T-cell (primary cell): Measurements from ENCODE around the gene CD72. TPM values are rescaled to one million over a fixed set of nuclear protein-coding genes. Genes with fewer than 3 reads are reported as not detected.
"Not testable (repeated sequence)": the region's sequence is repeated elsewhere in the genome, so short reads cannot be mapped to it uniquely, and the experiment has no call there.

Experiments
- ATAC-seq, 4 experiments: fragments of 200-7000 bp in 3 of 4; fragments of 150-1000 bp in 1 of 4; cut with Tn5 transposase; replicated peaks in 1 of 4; 1 replicate in 3 of 4; 2 replicates in 1 of 4; pipeline ENCODE4 v1.10.0; 2021; ENCODE audit warnings: moderate library complexity in 3 of 4, mild to moderate bottlenecking in 2 of 4, moderate number of reproducible peaks in 1 of 4
- CTCF ChIA-PET, 2 donors: fragments of 300-600 bp; sonication (Branson Sonifier 250); formaldehyde crosslinking; loops; one replicate each; lab custom pipeline; 2022; ENCODE audit warnings: antibody characterized with exemption in 2 of 2; lab: Charles Lee
- POLR2A ChIA-PET, 2 donors: fragments of 300-600 bp; sonication (Branson Sonifier 250); formaldehyde crosslinking; loops; one replicate each; lab custom pipeline; 2022; ENCODE audit warnings: antibody characterized with exemption in 2 of 2; lab: Charles Lee
- DNase-seq, 35 experiments: peaks; one replicate each; pipeline versions ENCODE4 v3.0.0 to v3.0.0-alpha.2; 2013 to 2023
- H3K27ac ChIP-seq: one replicate; pipeline ENCODE4 v1.5.1; 2013; ENCODE audit warnings: low read length
- H3K27me3 ChIP-seq, 2 experiments: replicated peaks in 1 of 2; 1 replicate in 1 of 2; 2 replicates in 1 of 2; pipeline versions ENCODE4 v1.6.1 to v1.7.0; 2013; ENCODE audit warnings: low read length in 1 of 2, mixed read lengths in 1 of 2; ENCODE audit not compliant: control insufficient read depth in 2 of 2, insufficient read depth in 2 of 2; ENCODE audit errors: extremely low read depth in 1 of 2
- H3K36me3 ChIP-seq, 2 donors: 1 replicate in 1 of 2; 2 replicates in 1 of 2; pipeline versions ENCODE4 v1.6.1 to v1.7.0; 2013; ENCODE audit warnings: low read length in 1 of 2; ENCODE audit not compliant: control insufficient read depth in 2 of 2, insufficient read depth in 1 of 2; ENCODE audit errors: extremely low read depth in 1 of 2
- H3K4me1 ChIP-seq, 2 experiments: 1 replicate in 1 of 2; 2 replicates in 1 of 2; pipeline versions ENCODE4 v1.6.1 to v1.7.0; 2013; ENCODE audit warnings: low read length in 2 of 2, mixed read lengths in 1 of 2; ENCODE audit not compliant: insufficient read depth in 2 of 2, control insufficient read depth in 1 of 2; ENCODE audit errors: extremely low read depth in 1 of 2
- H3K4me3 ChIP-seq, 2 donors: 1 replicate in 1 of 2; 2 replicates in 1 of 2; pipeline versions ENCODE4 v1.5.1 to v1.7.0; 2013; ENCODE audit warnings: mild to moderate bottlenecking in 2 of 2, low read length in 1 of 2, moderate library complexity in 1 of 2; ENCODE audit not compliant: control insufficient read depth in 1 of 2; ENCODE audit errors: extremely low read depth in 1 of 2
- H3K9me3 ChIP-seq: 2 replicates; pipeline ENCODE4 v1.7.0; 2013
- H3K27ac Mint-ChIP-seq, 2 donors: one replicate each; pipeline ENCODE4 v1.8.0; 2020 to 2021; ENCODE audit warnings: mild to moderate bottlenecking in 2 of 2, mixed read lengths in 2 of 2
- H3K27me3 Mint-ChIP-seq, 2 donors: one replicate each; pipeline ENCODE4 v1.8.0; 2021 to 2022; ENCODE audit warnings: mixed read lengths in 2 of 2
- H3K36me3 Mint-ChIP-seq: one replicate; pipeline ENCODE4 v1.8.0; 2021; ENCODE audit warnings: mixed read lengths
- H3K4me1 Mint-ChIP-seq, 3 donors: one replicate each; pipeline ENCODE4 v1.8.0; 2020 to 2022; ENCODE audit warnings: mixed read lengths in 3 of 3, mild to moderate bottlenecking in 1 of 3
- H3K4me3 Mint-ChIP-seq, 3 donors: one replicate each; pipeline ENCODE4 v1.8.0; 2020 to 2022; ENCODE audit warnings: mild to moderate bottlenecking in 3 of 3, mixed read lengths in 3 of 3, moderate library complexity in 3 of 3
- H3K9me3 Mint-ChIP-seq, 3 donors: one replicate each; pipeline ENCODE4 v1.8.0; 2020 to 2022; ENCODE audit warnings: mixed read lengths in 3 of 3
- WGBS: methylation state at CpG from one replicate; pipeline ENCODE4 v1.1.5; 2013; ENCODE audit warnings: missing lambda C conversion rate; ENCODE audit not compliant: insufficient coverage; 5-methylcytosine and 5-hydroxymethylcytosine counted together
- total RNA-seq, 35 experiments: library from RNA in 6 of 35; stranded (reverse) in 6 of 35; fragments of 120-200 nt in 1 of 35; gene quantifications; one replicate each; pipeline versions ENCODE4 v1.2.1 to v1.2.4 and lab custom pipeline; 2013 to 2026

Gene CD72
- total RNA-seq, 5 donors from 2014 or later (not counting 1 experiment from before 2014, with no cell fraction given) = 2.5 to 9.2 (median 4.9) TPM

- Histone ChIP-seq H3K4me3 (no peak overlapping the region), H3K36me3 (no peaks in the 10 kb centered on the region), H3K9me3 (no peaks in the 10 kb centered on the region), H3K4me1 (peaks cover 23 to 42% of the 10 kb centered on the region in 2 experiments), H3K27ac (peak overlapping the region; percentile 71), H3K27me3 (no peaks in the 10 kb centered on the region)
- no peaks in the 10 kb centered on the region for H3K27me3 Mint-ChIP-seq
- DNase-seq = no peak
- H3K4me1 Mint-ChIP-seq = peaks cover 65 to 73% (median 69%) of the 10 kb centered on the region in 3 donors
- ChIA-PET CTCF (interaction anchor here (0.6 to 2.0 kb wide), 7 partner anchors 17 to 993 kb away, joined by 3 to 13 read pairs (median 4); partner anchors contain the start of genes CCDC107 (in 1 of the 2) and RMRP (in 1 of the 2)), POLR2A (interaction anchor here (0.5 to 1.4 kb wide), 4 partner anchors 18 to 203 kb away, joined by 3 to 4 read pairs (median 3); partner anchors contain the start of genes CCDC107 (in 1 of the 2) and RMRP (in 1 of the 2))
- ATAC-seq = no peak
- H3K27ac Mint-ChIP-seq = peak overlapping the region; percentile 78 to 90
- no peaks in the 10 kb centered on the region for H3K9me3 Mint-ChIP-seq
- H3K4me3 Mint-ChIP-seq = peak overlapping the region in 2 of 3 donors; percentile 29 to 65
- H3K36me3 Mint-ChIP-seq = peaks cover 9% of the 10 kb centered on the region
- no CpG with 5 or more reads among the region's 1 CpG for WGBS
Measured at GRCh38 chr9:35639631-35640030, 21.4 kb upstream of the CD72 start.

- Mint-ChIP-seq H3K4me3 (peak overlapping the region in 1 of 3 donors; percentile 65), H3K4me1 (peaks cover 61 to 70% (median 65%) of the 10 kb centered on the region in 3 donors), H3K27ac (peak overlapping the region; percentile 78 to 90)
- ChIA-PET CTCF (interaction anchor here in 1 of 2 donors (0.7 to 2.0 kb wide), 7 partner anchors 17 to 992 kb away, joined by 3 to 13 read pairs (median 4); partner anchors contain the start of genes CCDC107, CD72 and RMRP), POLR2A (interaction anchor here in 1 of 2 donors (0.6 to 1.4 kb wide), 3 partner anchors 18 to 203 kb away, joined by 3 to 4 read pairs (median 3); partner anchors contain the start of genes CCDC107 and RMRP)
- H3K9me3 ChIP-seq, H3K9me3 Mint-ChIP-seq, H3K27me3 Mint-ChIP-seq, H3K36me3 Mint-ChIP-seq, H3K36me3 ChIP-seq, H3K4me3 ChIP-seq, DNase-seq, H3K27me3 ChIP-seq: not testable (repeated sequence)
- WGBS = no CpG with 5 or more reads among the region's 1 CpG
- H3K27ac ChIP-seq = peak overlapping the region; percentile 71
- peak in 1 of 4 experiments; percentile 63 for ATAC-seq
- H3K4me1 ChIP-seq = peaks cover 20 to 37% of the 10 kb centered on the region in 2 experiments
Measured at GRCh38 chr9:35639225-35639624, 21.0 kb upstream of the CD72 start.

- H3K27ac ChIP-seq = peak overlapping the region; percentile 71
- ChIA-PET CTCF (interaction anchor here (0.6 to 2.0 kb wide), 10 partner anchors 8 to 992 kb away, joined by 3 to 13 read pairs (median 4); partner anchors contain the start of genes CCDC107 (in 1 of the 2), CD72 (in 1 of the 2) and RMRP (in 1 of the 2)), POLR2A (interaction anchor here in 1 of 2 donors (0.7 kb wide), 2 partner anchors 8 to 92 kb away, joined by 3 to 11 read pairs; no protein-coding TSS in a partner anchor)
- WGBS = no CpG with 5 or more reads among the region's 8 CpGs
- not testable (repeated sequence) for H3K9me3 ChIP-seq, H3K36me3 ChIP-seq, H3K27me3 ChIP-seq, H3K27me3 Mint-ChIP-seq, H3K36me3 Mint-ChIP-seq, H3K9me3 Mint-ChIP-seq
- H3K4me3 Mint-ChIP-seq = peak overlapping the region in 2 of 3 donors; percentile 47 to 65
- peak; percentile 60 to 91 (median 82) for ATAC-seq
- DNase-seq = peak in 23 of 35 experiments; percentile 16 to 69 (median 39)
- H3K27ac Mint-ChIP-seq = peak overlapping the region; percentile 82 to 90
- peaks cover 20 to 37% of the 10 kb centered on the region in 2 experiments for H3K4me1 ChIP-seq
- peak overlapping the region in 1 of 2 donors; percentile 6 for H3K4me3 ChIP-seq
- peaks cover 59 to 70% (median 64%) of the 10 kb centered on the region in 3 donors for H3K4me1 Mint-ChIP-seq
Measured at GRCh38 chr9:35638751-35639150, 20.5 kb upstream of the CD72 start.

- H3K27me3 Mint-ChIP-seq, H3K9me3 Mint-ChIP-seq, H3K36me3 Mint-ChIP-seq, ATAC-seq, H3K9me3 ChIP-seq, H3K36me3 ChIP-seq, POLR2A ChIA-PET, H3K4me3 ChIP-seq, DNase-seq, H3K27me3 ChIP-seq: not testable (repeated sequence)
- peak overlapping the region in 1 of 3 donors; percentile 65 for H3K4me3 Mint-ChIP-seq
- Histone ChIP-seq H3K27ac (peak overlapping the region; percentile 71), H3K4me1 (peaks cover 20 to 30% of the 10 kb centered on the region in 2 experiments)
- H3K4me1 Mint-ChIP-seq = peaks cover 50 to 69% (median 56%) of the 10 kb centered on the region in 3 donors
- CTCF ChIA-PET = interaction anchor here in 1 of 2 donors (1.1 kb wide), 1 partner anchor 10 kb away, joined by 3 read pairs; no protein-coding TSS in a partner anchor
- 96% methylated on average over 9 of the region's 9 CpGs for WGBS
- peak overlapping the region; percentile 82 to 90 for H3K27ac Mint-ChIP-seq
Measured at GRCh38 chr9:35637427-35637955, 19.3 kb upstream of the CD72 start.

GRCh38 chr9:35636877-35637246, 18.6 kb upstream of the CD72 start:
- Mint-ChIP-seq H3K27ac (peak overlapping the region; percentile 41 to 82), H3K4me1 (peaks cover 50 to 69% (median 56%) of the 10 kb centered on the region in 3 donors)
- not testable (repeated sequence) for H3K4me3 Mint-ChIP-seq, ATAC-seq, H3K27me3 Mint-ChIP-seq, H3K9me3 ChIP-seq, H3K27me3 ChIP-seq, H3K4me3 ChIP-seq, H3K9me3 Mint-ChIP-seq, H3K36me3 ChIP-seq, H3K36me3 Mint-ChIP-seq, DNase-seq
- Histone ChIP-seq H3K27ac (peak overlapping the region; percentile 57), H3K4me1 (peaks cover 20 to 30% of the 10 kb centered on the region in 2 experiments)
- POLR2A ChIA-PET = interaction anchor here in 1 of 2 donors (0.6 kb wide), 1 partner anchor 65 kb away, joined by 3 read pairs; no protein-coding TSS in a partner anchor
- 100% methylated on average over 2 of the region's 6 CpGs for WGBS
- CTCF ChIA-PET = interaction anchor here in 1 of 2 donors (1.0 kb wide), 1 partner anchor 25 kb away, joined by 3 read pairs; no protein-coding TSS in a partner anchor
